ENCODE measurements around the gene SLC9C1.

- TF ChIP-seq CTCF (IDR thresholded peaks at IDR 0.05): no peak
- TF ChIP-seq POLR2A (IDR thresholded peaks at IDR 0.05): no peak
These were observed 96.9 kb downstream of the SLC9C1 start for GRCh38 chr3:112197131-112197530.

All from esophagus squamous epithelium (tissue), 4 donors.